K562 (cell line): ENCODE measurements around the gene ATAD2B. TPM values are rescaled to one million over a fixed set of nuclear protein-coding genes. Genes with fewer than 3 reads are reported as not detected.

ENCODE experiments used
- ATAC-seq: fragments of 200-7000 bp; cut with Tn5 transposase; 3 replicates; pipeline ENCODE4 v1.9.1; 2020; ENCODE audit warnings: moderate library complexity
- BruUV-seq: library from RNA; stranded (reverse); fragments of 400-500 nt; replicated peaks from 2 replicates; lab custom pipeline; 2021; lab: Mats Ljungman, UMichigan
- CTCF ChIA-PET: fragments of 300-600 bp; formaldehyde crosslinking; extraction: SDS; loops from one replicate; lab custom pipeline; 2021; ENCODE audit warnings: low intra/inter-chr PET ratio; lab: Yijun Ruan, JAX
- POLR2A ChIA-PET: fragments of 300-600, 350-650 bp; sonication (Branson Sonifier 250); formaldehyde crosslinking; extraction: SDS; loops from one replicate; lab custom pipeline; 2021; ENCODE audit warnings: antibody characterized with exemption, inconsistent platforms; lab: Yijun Ruan, JAX
- DNase-seq, 4 experiments: peaks; one replicate each; pipeline versions ENCODE4 v3.0.0 to v3.0.0-alpha.2; 2011 to 2018; ENCODE audit warnings: low spot score in 3 of 4, mixed read lengths in 3 of 4; ENCODE audit errors: extremely low read depth in 1 of 4
- FAIRE-seq: peaks from 2 replicates; lab custom pipeline; 2011; peaks lifted over from hg19 to GRCh38; lab: Jason Lieb, UNC
- H2AFZ ChIP-seq: 2 replicates; pipeline ENCODE4 v1.6.0; 2011; ENCODE audit warnings: low read depth, low read length, control low read depth, inconsistent platforms
- H3K27ac ChIP-seq: fragments of 200-600 bp; 3 replicates; pipeline ENCODE4 v1.8.0; 2011; ENCODE audit warnings: low read depth, mild to moderate bottlenecking, control low read depth, inconsistent platforms, low read length, moderate library complexity, mixed read lengths; ENCODE audit errors: extremely low read depth
- H3K27me3 ChIP-seq, 2 experiments: fragments of 300-600 bp in 1 of 2; 2 replicates in 1 of 2; 3 replicates in 1 of 2; pipeline versions ENCODE4 v1.6.0 to v1.8.0; 2011; ENCODE audit warnings: inconsistent platforms in 2 of 2, low read length in 2 of 2, mild to moderate bottlenecking in 1 of 2, mixed read lengths in 1 of 2, moderate library complexity in 1 of 2; ENCODE audit not compliant: control insufficient read depth in 2 of 2, insufficient read depth in 2 of 2
- H3K36me3 ChIP-seq: fragments of 300-600 bp; 3 replicates; pipeline ENCODE4 v1.8.0; 2011; ENCODE audit warnings: mild to moderate bottlenecking, low read length, inconsistent platforms; ENCODE audit not compliant: control insufficient read depth, insufficient read depth
- H3K4me1 ChIP-seq, 2 experiments: fragments of 200-600 bp in 1 of 2; replicated peaks in 1 of 2; 2 replicates in 1 of 2; 3 replicates in 1 of 2; pipeline versions ENCODE4 v1.5.1 to v1.8.0; 2011; ENCODE audit warnings: inconsistent platforms in 2 of 2, low read length in 2 of 2, mild to moderate bottlenecking in 1 of 2, mixed read lengths in 1 of 2, moderate library complexity in 1 of 2; ENCODE audit not compliant: control insufficient read depth in 2 of 2, insufficient read depth in 2 of 2
- H3K4me2 ChIP-seq: 2 replicates; pipeline ENCODE4 v1.6.1; 2011; ENCODE audit warnings: low read length, control low read depth, inconsistent platforms, mixed read lengths; ENCODE audit not compliant: insufficient read depth
- H3K4me3 ChIP-seq: fragments of 200-600 bp; sonication (generic), shearing (Covaris generic); 2 replicates; pipeline ENCODE4 v1.5.1; 2016; ENCODE audit warnings: control low read depth, inconsistent platforms
- H3K79me2 ChIP-seq: fragments of 200-600 bp; 3 replicates; pipeline ENCODE4 v1.8.0; 2011; ENCODE audit warnings: low read length, inconsistent platforms; ENCODE audit not compliant: control insufficient read depth, insufficient read depth
- H3K9ac ChIP-seq, 2 experiments: 2 replicates each; pipeline versions ENCODE4 v1.6.0 to v1.6.1; 2011; ENCODE audit warnings: low read depth in 2 of 2, low read length in 2 of 2, control low read depth in 1 of 2, inconsistent platforms in 1 of 2, mild to moderate bottlenecking in 1 of 2, mixed read lengths in 1 of 2; ENCODE audit not compliant: insufficient read depth in 1 of 2
- H3K9me1 ChIP-seq: one replicate; pipeline ENCODE4 v1.6.0; 2011; ENCODE audit warnings: inconsistent platforms, mild to moderate bottlenecking, low read length, moderate library complexity; ENCODE audit not compliant: control insufficient read depth, insufficient read depth
- H3K9me3 ChIP-seq: replicated peaks from 2 replicates; pipeline ENCODE4 v1.5.1; 2011; ENCODE audit warnings: low read depth, low read length, inconsistent platforms; ENCODE audit not compliant: control insufficient read depth, insufficient read depth
- H4K20me1 ChIP-seq: replicated peaks from 2 replicates; pipeline ENCODE4 v1.6.1; 2011; ENCODE audit warnings: low read length, inconsistent platforms, mixed read lengths; ENCODE audit not compliant: control insufficient read depth, insufficient read depth
- CBX3 ChIP-seq, 2 experiments: IDR thresholded peaks; 1 replicate in 1 of 2; 2 replicates in 1 of 2; pipeline ENCODE4 v1.6.1; 2012; ENCODE audit warnings: inconsistent platforms in 2 of 2, low read length in 2 of 2, borderline replicate concordance in 1 of 2, control low read depth in 1 of 2
- IRF2 ChIP-seq: sonication (generic); formaldehyde crosslinking; IDR thresholded peaks from 2 replicates; pipeline ENCODE4 v1.8.1; 2022; ENCODE audit warnings: mild to moderate bottlenecking, missing genetic modification reagents
- MIER1 ChIP-seq: fragments of 450-650 bp; IDR thresholded peaks from 2 replicates; pipeline ENCODE4 v1.6.1; 2016; ENCODE audit warnings: antibody characterized with exemption, mild to moderate bottlenecking, low read depth
- NFE2 ChIP-seq: IDR thresholded peaks from 2 replicates; pipeline ENCODE4 v1.6.1; 2014; ENCODE audit warnings: antibody characterized with exemption, low read depth
- NUFIP1 ChIP-seq: fragments of 450-650 bp; IDR thresholded peaks from 2 replicates; pipeline ENCODE4 v1.6.1; 2018; ENCODE audit not compliant: partially characterized antibody
- TBP ChIP-seq: optimal IDR thresholded peaks from 2 replicates; pipeline ENCODE3; 2011; ENCODE audit warnings: low read depth, low read length, improper control_type of control experiment
- ZBTB49 ChIP-seq: sonication (generic); formaldehyde crosslinking; IDR thresholded peaks from 2 replicates; pipeline ENCODE4 v1.8.0; 2022; ENCODE audit warnings: missing genetic modification reagents, mild to moderate bottlenecking, borderline replicate concordance
- WGBS: fragments of 100-300 bp; shearing (Covaris generic); methylation state at CpG from one replicate; pipeline ENCODE4 v1.1.6; 2016; ENCODE audit warnings: low coverage, mixed read lengths; ENCODE audit not compliant: insufficient coverage; ENCODE audit errors: missing lambda C conversion rate; 5-methylcytosine and 5-hydroxymethylcytosine counted together
- in situ Hi-C: fragments of 300-500 bp; cut with MboI; formaldehyde crosslinking; loops from 4 replicates; pipeline ENCODE4 v1.15.0; 2018; ENCODE audit warnings: inconsistent platforms, mixed read lengths
- intact Hi-C: fragments of 100-400 bp; cut with micrococcal nuclease; formaldehyde crosslinking; loops from 2 replicates; pipeline ENCODE4 v1.14.2; 2022
- polyA plus RNA-seq, 8 experiments: library from polyadenylated mRNA; depleted of rRNA in 4 of 8; stranded (reverse) in 5 of 8; unstranded in 3 of 8; fragments of >200 nt; fragmentation: Nextera tagmentation in 2 of 8; fragmentation: Illumina TruSeq in 1 of 8; extraction: Ambion mirVana in 2 of 8; extraction: Trizol in 1 of 8; gene quantifications; 2 replicates each; pipeline versions ENCODE4 v1.2.1 to v1.2.3, GENCODE V29; 2011 to 2014; ENCODE audit warnings: inconsistent platforms in 1 of 8, missing spikeins in 1 of 8
- total RNA-seq, 7 experiments: library from RNA; depleted of rRNA in 6 of 7; stranded (reverse); fragments of >200 nt in 6 of 7; fragmentation: Illumina TruSeq in 2 of 7; extraction: Trizol in 2 of 7; gene quantifications; 2 replicates each; pipeline versions ENCODE4 v1.2.1 to v1.2.3, GENCODE V29; 2011 to 2021; ENCODE audit warnings: low replicate concordance in 1 of 7

Gene ATAD2B
- total and polyA plus RNA-seq, 9 of the 15 experiments (the other 6 are each of a cell fraction or from before 2014, with no cell fraction given) = 3.2 to 21.6 (median 11.4) TPM

GRCh38 chr2:23801396-23801795, 125.5 kb downstream of the ATAD2B start:
- H3K36me3 ChIP-seq = 0 out of 3 replicates have a peak, but pooled peaks cover 2% of the 10 kb centered on the region
- POLR2A ChIA-PET = interaction anchor here (0.5 to 0.7 kb wide), 2 partner anchors 11 to 55 kb away, joined by 3 read pairs; no protein-coding TSS in a partner anchor
- no peak overlapping the region for H2AFZ ChIP-seq
- peaks cover 0 to 6% of the 10 kb centered on the region in 2 experiments; a peak in 1 of 5 replicates for H3K4me1 ChIP-seq
- H3K9ac ChIP-seq = no peak overlapping the region
- ATAC-seq (no peak), FAIRE-seq (no peak), DNase-seq (no peak)
- no TSS peak for BruUV-seq
- no peak for TF ChIP-seq IRF2 (CRISPR knock-in tag)
- TF ChIP-seq NFE2 = no peak
- TF ChIP-seq MIER1 = no peak
- TF ChIP-seq NUFIP1 = no peak
- no peak for TF ChIP-seq ZBTB49 (CRISPR knock-in tag)
- TF ChIP-seq CBX3 (IDR thresholded peaks at IDR 0.05; ENCODE audit: borderline replicate concordance in 1 of 2, low read length in 2 of 2) = no peak
- no peak for TF ChIP-seq TBP
- H3K79me2 ChIP-seq = no peaks in the 10 kb centered on the region
- H3K27ac ChIP-seq = no peak overlapping the region
- 9% methylated on average over 1 of the region's 1 CpG for WGBS
- H3K4me2 ChIP-seq = no peak overlapping the region
- no peaks in the 10 kb centered on the region for H3K9me3 ChIP-seq
- CTCF ChIA-PET = no interaction called here
- no peaks in the 10 kb centered on the region for H3K27me3 ChIP-seq
- intact Hi-C loops = no loop called here
- in situ Hi-C loops = no loop called here
- H3K9me1 ChIP-seq = no peaks in the 10 kb centered on the region
- no peaks in the 10 kb centered on the region for H4K20me1 ChIP-seq
- H3K4me3 ChIP-seq = no peak overlapping the region
